IPS DF 19.7 (cell line): ENCODE results near the gene RAVER2.
"Not testable (repeated sequence)": the region's sequence is repeated elsewhere in the genome, so short reads cannot be mapped to it uniquely, and the experiment has no call there.

ENCODE experiments used
- DNase-seq: peaks from one replicate; pipeline ENCODE4 v3.0.0-alpha.2; 2013; ENCODE audit warnings: low read depth, low spot score

Gene RAVER2

GRCh38 chr1:64744492-64745180, at the start of gene RAVER2:
Gene RAVER2 (plus strand): TSS chr1:64745075. CDS start chr1:64745173, 98 bp downstream.
- DNase-seq = no peak

GRCh38 chr1:64696879-64697278, 48.0 kb upstream of the RAVER2 start:
- DNase-seq = no peak

- no peak for DNase-seq
Observed at GRCh38 chr1:64699327-64699726, 45.5 kb upstream of the RAVER2 start.

- no peak for DNase-seq
Observed at GRCh38 chr1:64701071-64701470, 43.8 kb upstream of the RAVER2 start.

- DNase-seq = no peak
Observed at GRCh38 chr1:64701886-64702285, 43.0 kb upstream of the RAVER2 start.

- not testable (repeated sequence) for DNase-seq
Observed at GRCh38 chr1:64702670-64703069, 42.2 kb upstream of the RAVER2 start.

GRCh38 chr1:64703600-64703999, 41.3 kb upstream of the RAVER2 start:
- DNase-seq = no peak

- no peak for DNase-seq
Observed at GRCh38 chr1:64705591-64705990, 39.3 kb upstream of the RAVER2 start.

- DNase-seq = no peak
Observed at GRCh38 chr1:64711266-64711665, 33.6 kb upstream of the RAVER2 start.

GRCh38 chr1:64712049-64712448, 32.8 kb upstream of the RAVER2 start:
- DNase-seq = no peak

GRCh38 chr1:64715186-64715585, 29.7 kb upstream of the RAVER2 start:
- DNase-seq = no peak

- no peak for DNase-seq
Observed at GRCh38 chr1:64721135-64721534, 23.7 kb upstream of the RAVER2 start.

- DNase-seq = no peak
Observed at GRCh38 chr1:64721576-64722145, 23.2 kb upstream of the RAVER2 start.

- no peak for DNase-seq
Observed at GRCh38 chr1:64727861-64728260, 17.0 kb upstream of the RAVER2 start.

- DNase-seq = no peak
Observed at GRCh38 chr1:64733581-64734286, 11.1 kb upstream of the RAVER2 start.

GRCh38 chr1:64734287-64734652, 10.6 kb upstream of the RAVER2 start:
- no peak for DNase-seq

- DNase-seq = not testable (repeated sequence)
Observed at GRCh38 chr1:64740687-64741086, 4.2 kb upstream of the RAVER2 start.

GRCh38 chr1:64743954-64744491, 852 bp upstream of the RAVER2 start:
- DNase-seq = no peak

- DNase-seq = no peak
Observed at GRCh38 chr1:64745181-64745985, 508 bp downstream of the RAVER2 start.

GRCh38 chr1:64745986-64746940, 1.4 kb downstream of the RAVER2 start:
- DNase-seq = no peak

- DNase-seq = no peak
Observed at GRCh38 chr1:64748222-64748621, 3.3 kb downstream of the RAVER2 start.
